PC-3 (cell line): Measurements from ENCODE around the gene JUNB. TPM values are rescaled to one million over a fixed set of nuclear protein-coding genes. Genes with fewer than 3 reads are reported as not detected.

Source experiments
- ATAC-seq: fragments of 200-7000 bp; cut with Tn5 transposase; 2 replicates; pipeline ENCODE4 v1.9.1; 2020; ENCODE audit warnings: mild to moderate bottlenecking, moderate library complexity
- BruUV-seq: library from RNA; stranded (reverse); fragments of 400-500 nt; replicated peaks from 2 replicates; lab custom pipeline; 2021; lab: Mats Ljungman, UMichigan
- CTCF ChIA-PET: fragments of 300-600 bp; sonication (Branson Sonifier 250); formaldehyde crosslinking; loops from one replicate; lab custom pipeline; 2022; ENCODE audit warnings: antibody characterized with exemption; lab: Charles Lee
- POLR2A ChIA-PET: fragments of 300-600 bp; sonication (Branson Sonifier 250); formaldehyde crosslinking; loops from one replicate; lab custom pipeline; 2022; ENCODE audit warnings: antibody characterized with exemption; ENCODE audit not compliant: unreplicated experiment; lab: Charles Lee
- DNase-seq: peaks from one replicate; pipeline ENCODE4 v3.0.0-alpha.2; 2015
- H2AFZ ChIP-seq: fragments of 300-600 bp; sonication (generic); 2 replicates; pipeline ENCODE4 v1.6.0; 2016; ENCODE audit warnings: antibody characterized with exemption, low read length
- H3F3A ChIP-seq: fragments of 300-600 bp; sonication (generic); one replicate; pipeline ENCODE4 v1.6.0; 2017; ENCODE audit warnings: antibody characterized with exemption, low read length, control low read depth, mild to moderate bottlenecking; ENCODE audit not compliant: unreplicated experiment
- H3K27ac ChIP-seq: fragments of 300-600 bp; sonication (generic); 2 replicates; pipeline ENCODE4 v1.5.1; 2016; ENCODE audit warnings: mild to moderate bottlenecking, low read length
- H3K27me3 ChIP-seq: fragments of 300-600 bp; sonication (generic); 2 replicates; pipeline ENCODE4 v1.6.1; 2016; ENCODE audit warnings: low read length, mixed read lengths
- H3K36me3 ChIP-seq: fragments of 300-600 bp; sonication (generic); 2 replicates; pipeline ENCODE4 v1.6.1; 2016; ENCODE audit warnings: low read depth, mixed run types, low read length, mixed read lengths
- H3K4me1 ChIP-seq: fragments of 300-600 bp; sonication (generic); 2 replicates; pipeline ENCODE4 v1.5.1; 2016; ENCODE audit warnings: low read length; ENCODE audit not compliant: insufficient read depth
- H3K4me2 ChIP-seq: fragments of 300-600 bp; sonication (generic); 2 replicates; pipeline ENCODE4 v1.6.0; 2016; ENCODE audit warnings: low read length
- H3K4me3 ChIP-seq: fragments of 300-600 bp; sonication (generic); 2 replicates; pipeline ENCODE4 v1.5.1; 2016; ENCODE audit warnings: mild to moderate bottlenecking, low read length, mixed read lengths
- H3K79me2 ChIP-seq: fragments of 300-600 bp; sonication (generic); 2 replicates; pipeline ENCODE4 v1.6.1; 2017; ENCODE audit warnings: low read length, mixed read lengths
- H3K9ac ChIP-seq: fragments of 300-600 bp; sonication (generic); 2 replicates; pipeline ENCODE4 v1.6.0; 2016; ENCODE audit warnings: mild to moderate bottlenecking, low read length
- H3K9me2 ChIP-seq: fragments of 300-600 bp; sonication (generic); replicated peaks from 2 replicates; pipeline ENCODE4 v1.6.1; 2016; ENCODE audit warnings: mixed run types, low read length, mixed read lengths
- H3K9me3 ChIP-seq: fragments of 300-600 bp; sonication (generic); 2 replicates; pipeline ENCODE4 v1.6.1; 2016; ENCODE audit warnings: low read length, mixed read lengths
- H4K20me1 ChIP-seq: fragments of 300-600 bp; sonication (generic); 2 replicates; pipeline ENCODE4 v1.6.1; 2016; ENCODE audit warnings: low read length, mixed read lengths
- EZH2 ChIP-seq: fragments of 300-600 bp; sonication (generic); IDR thresholded peaks from one replicate; pipeline ENCODE4 v1.6.1; 2017; ENCODE audit warnings: antibody characterized with exemption, mild to moderate bottlenecking, low read length; ENCODE audit not compliant: unreplicated experiment
- EZH2phosphoT487 ChIP-seq: fragments of 300-600 bp; sonication (generic); IDR thresholded peaks from 2 replicates; pipeline ENCODE4 v1.6.1; 2018; ENCODE audit warnings: mild to moderate bottlenecking, antibody characterized with exemption, low read length, borderline replicate concordance
- intact Hi-C: fragments of 100-400 bp; cut with micrococcal nuclease; formaldehyde crosslinking; loops from 2 replicates; pipeline ENCODE4 v1.9.0; 2023
- total RNA-seq: library from RNA; depleted of rRNA; stranded (reverse); fragments of >200 nt; gene quantifications from 2 replicates; pipeline ENCODE4 v1.2.3, GENCODE V29; 2014
- TF ChIP-seq, protein P1 (sequence below): fragments of 300-600 bp; sonication (generic); conservative IDR thresholded peaks from 2 replicates; pipeline ENCODE4 v1.5.1; 2017; ENCODE audit warnings: antibody characterized with exemption, low read depth, mild to moderate bottlenecking, low read length

JUNB gene
- total RNA-seq, 1 experiment from 2014 or later, result 343 TPM

- peak overlapping the region; percentile 95 for H3K27ac ChIP-seq
- peaks cover 12% of the 10 kb centered on the region for H3F3A ChIP-seq
- H3K4me1 ChIP-seq, result peaks cover 28% of the 10 kb centered on the region
- peaks cover 16% of the 10 kb centered on the region for H4K20me1 ChIP-seq
- peak overlapping the region; percentile 90 for H3K4me3 ChIP-seq
- H3K9me2 ChIP-seq, result no peaks in the 10 kb centered on the region
- ATAC-seq (no peak), DNase-seq (peak; percentile 9)
- peak overlapping the region; percentile 89 for H3K9ac ChIP-seq
- BruUV-seq, result no TSS peak
- CTCF ChIA-PET, result interaction anchor here (0.6 kb wide), 1 partner anchor 61 kb away, joined by 4 read pairs; no protein-coding TSS in a partner anchor
- H3K9me3 ChIP-seq, result no peaks in the 10 kb centered on the region
- TF ChIP-seq EZH2phosphoT487, result peak; percentile 41; the same call in 1 of the 2 replicates
- TF ChIP-seq, protein P1, sequence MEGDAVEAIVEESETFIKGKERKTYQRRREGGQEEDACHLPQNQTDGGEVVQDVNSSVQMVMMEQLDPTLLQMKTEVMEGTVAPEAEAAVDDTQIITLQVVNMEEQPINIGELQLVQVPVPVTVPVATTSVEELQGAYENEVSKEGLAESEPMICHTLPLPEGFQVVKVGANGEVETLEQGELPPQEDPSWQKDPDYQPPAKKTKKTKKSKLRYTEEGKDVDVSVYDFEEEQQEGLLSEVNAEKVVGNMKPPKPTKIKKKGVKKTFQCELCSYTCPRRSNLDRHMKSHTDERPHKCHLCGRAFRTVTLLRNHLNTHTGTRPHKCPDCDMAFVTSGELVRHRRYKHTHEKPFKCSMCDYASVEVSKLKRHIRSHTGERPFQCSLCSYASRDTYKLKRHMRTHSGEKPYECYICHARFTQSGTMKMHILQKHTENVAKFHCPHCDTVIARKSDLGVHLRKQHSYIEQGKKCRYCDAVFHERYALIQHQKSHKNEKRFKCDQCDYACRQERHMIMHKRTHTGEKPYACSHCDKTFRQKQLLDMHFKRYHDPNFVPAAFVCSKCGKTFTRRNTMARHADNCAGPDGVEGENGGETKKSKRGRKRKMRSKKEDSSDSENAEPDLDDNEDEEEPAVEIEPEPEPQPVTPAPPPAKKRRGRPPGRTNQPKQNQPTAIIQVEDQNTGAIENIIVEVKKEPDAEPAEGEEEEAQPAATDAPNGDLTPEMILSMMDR, result no peak
- H3K27me3 ChIP-seq, result no peaks in the 10 kb centered on the region
- H3K4me2 ChIP-seq, result peak overlapping the region; percentile 92
- POLR2A ChIA-PET, result interaction anchor here (0.6 kb wide), 2 partner anchors 82 to 654 kb away, joined by 3 to 5 read pairs; partner anchors contain the start of gene ZNF20
- intact Hi-C loops, result no loop called here
- peak overlapping the region; percentile 64 for H2AFZ ChIP-seq
- peaks cover 21% of the 10 kb centered on the region for H3K79me2 ChIP-seq
- H3K36me3 ChIP-seq, result peaks cover 2% of the 10 kb centered on the region; the same call in 1 of the 2 replicates
These were observed 3.1 kb downstream of the JUNB start for GRCh38 chr19:12794196-12794941.

- H3K9me2 ChIP-seq, result no peaks in the 10 kb centered on the region
- H3K4me3 ChIP-seq, result no peak overlapping the region
- H3K36me3 ChIP-seq, result peaks cover 8% of the 10 kb centered on the region
- H3K4me2 ChIP-seq, result no peak overlapping the region
- ATAC-seq, result no peak
- H2AFZ ChIP-seq, result no peak overlapping the region
- ChIA-PET POLR2A (interaction anchor here (0.6 kb wide), 1 partner anchor 82 kb away, joined by 5 read pairs; no protein-coding TSS in a partner anchor), CTCF (no interaction called here)
- no peaks in the 10 kb centered on the region for H3K9me3 ChIP-seq
- peaks cover 16% of the 10 kb centered on the region for H4K20me1 ChIP-seq
- no peak for TF ChIP-seq EZH2
- H3K4me1 ChIP-seq, result peaks cover 26% of the 10 kb centered on the region
- H3K9ac ChIP-seq, result no peak overlapping the region
- H3K27me3 ChIP-seq, result no peaks in the 10 kb centered on the region
- H3K79me2 ChIP-seq, result peaks cover 27% of the 10 kb centered on the region
- peaks cover 12% of the 10 kb centered on the region for H3F3A ChIP-seq
- intact Hi-C loops, result no loop called here
- BruUV-seq, result no TSS peak
- no peak for DNase-seq
- no peak overlapping the region for H3K27ac ChIP-seq
These were observed 3.7 kb downstream of the JUNB start for GRCh38 chr19:12794971-12795381.

GRCh38 chr19:12796146-12797071, 5.1 kb downstream of the JUNB start:
- H3K9me2 ChIP-seq, result no peaks in the 10 kb centered on the region
- ATAC-seq (peak; percentile 19), DNase-seq (peak; percentile 94)
- H3K27me3 ChIP-seq, result no peaks in the 10 kb centered on the region
- H3K4me3 ChIP-seq, result no peak overlapping the region
- intact Hi-C loops, result loop anchor here (1.0 kb wide), 2 partner anchors 19 to 36 kb away; no protein-coding TSS in a partner anchor
- TF ChIP-seq, protein P1, result peak; percentile 98
- TF ChIP-seq EZH2, result no peak
- no peak for TF ChIP-seq EZH2phosphoT487
- H3F3A ChIP-seq, result peaks cover 7% of the 10 kb centered on the region
- H2AFZ ChIP-seq, result 0 out of 2 replicates have a peak overlapping the region, but pooled peaks have one; percentile 39
- H4K20me1 ChIP-seq, result peaks cover 16% of the 10 kb centered on the region
- H3K27ac ChIP-seq, result no peak overlapping the region
- CTCF ChIA-PET, result interaction anchor here (0.7 to 1.2 kb wide), 5 partner anchors 18 to 36 kb away, joined by 3 to 12 read pairs (median 4); partner anchors contain the start of gene HOOK2
- POLR2A ChIA-PET, result interaction anchor here (0.6 kb wide), 1 partner anchor 52 kb away, joined by 3 read pairs; no protein-coding TSS in a partner anchor
- no TSS peak for BruUV-seq
- peaks cover 40% of the 10 kb centered on the region for H3K79me2 ChIP-seq
- no peak overlapping the region for H3K9ac ChIP-seq
- peaks cover 23% of the 10 kb centered on the region for H3K4me1 ChIP-seq
- H3K9me3 ChIP-seq, result no peaks in the 10 kb centered on the region
- H3K36me3 ChIP-seq, result peaks cover 15% of the 10 kb centered on the region
- H3K4me2 ChIP-seq, result peak overlapping the region; percentile 62
